Measurements from ENCODE around the gene ZNF547.
"Not testable (repeated sequence)": the region's sequence is repeated elsewhere in the genome, so short reads cannot be mapped to it uniquely, and the experiment has no call there.

ZNF547 gene

GRCh38 chr19:57362419-57362818 lies 932 bp upstream of the ZNF547 start:
- TF ChIP-seq CTCF (IDR thresholded peaks at IDR 0.05; ENCODE audit: borderline replicate concordance, control extremely low read depth, extremely low read depth, insufficient read depth, missing control alignments), result no peak
- in situ Hi-C loops (cut with MboI; ENCODE audit: low sequenced_read_pairs, unreplicated experiment), result no loop called here
- no peak for DNase-seq (ENCODE audit: low spot score)

DNA sequence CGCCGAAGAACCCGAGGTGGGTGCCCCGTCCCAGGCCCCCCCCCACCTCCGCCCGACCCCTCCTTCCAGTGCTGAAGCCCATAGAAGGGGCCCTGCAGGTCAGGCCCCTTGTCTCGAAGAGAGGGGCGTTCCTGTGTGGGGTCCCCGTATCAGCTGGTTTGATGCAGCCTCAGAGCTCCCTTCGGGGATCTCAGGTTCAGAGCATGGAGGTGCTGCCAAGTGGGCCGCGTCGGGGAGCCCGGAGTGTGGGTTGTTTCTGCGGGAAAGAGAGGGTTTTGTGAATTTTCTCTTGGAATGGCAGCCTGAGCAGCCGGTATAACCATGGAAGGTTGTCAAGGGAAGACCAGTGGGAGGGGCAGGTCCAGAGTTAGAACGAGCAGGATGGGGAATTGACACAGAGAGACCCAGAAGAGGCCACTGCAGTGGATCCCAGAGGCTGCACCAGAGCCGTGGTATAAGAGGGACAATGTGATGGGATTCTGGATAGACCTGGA lies 384 bp downstream of the ZNF547 start:
- in situ Hi-C loops (cut with MboI; ENCODE audit: low sequenced_read_pairs, unreplicated experiment), result no loop called here
- TF ChIP-seq CTCF (IDR thresholded peaks at IDR 0.05; ENCODE audit: borderline replicate concordance, control extremely low read depth, extremely low read depth, insufficient read depth, missing control alignments), result no peak
- DNase-seq (ENCODE audit: low spot score), result peak; percentile 35

GRCh38 chr19:57366776-57367175 lies 3.4 kb downstream of the ZNF547 start:
- TF ChIP-seq CTCF (IDR thresholded peaks at IDR 0.05; ENCODE audit: borderline replicate concordance, control extremely low read depth, extremely low read depth, insufficient read depth, missing control alignments), result no peak
- DNase-seq (ENCODE audit: low spot score), result no peak
- in situ Hi-C loops (cut with MboI; ENCODE audit: low sequenced_read_pairs, unreplicated experiment), result no loop called here

DNA sequence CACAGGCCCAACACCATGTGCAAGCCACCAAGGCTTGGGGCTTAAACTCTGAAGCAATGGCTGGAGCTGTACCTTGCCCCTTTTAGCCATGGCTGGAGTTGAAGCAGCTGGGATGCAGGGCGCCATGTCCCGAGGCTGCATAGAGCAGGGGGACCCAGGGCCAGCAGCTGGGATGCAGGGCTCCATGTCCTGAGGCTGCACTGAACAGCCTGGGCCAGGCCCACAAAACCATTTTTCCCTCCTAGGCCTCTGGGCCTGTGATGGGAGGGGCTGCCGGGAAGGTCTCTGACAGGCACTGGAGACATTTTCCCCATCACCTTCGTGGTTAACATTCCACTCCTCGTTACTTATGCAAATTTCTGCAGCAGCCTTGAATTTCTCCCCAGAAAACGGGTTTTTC lies 10.8 kb downstream of the ZNF547 start:
- no peak for TF ChIP-seq CTCF (IDR thresholded peaks at IDR 0.05; ENCODE audit: borderline replicate concordance, control extremely low read depth, extremely low read depth, insufficient read depth, missing control alignments)
- in situ Hi-C loops (cut with MboI; ENCODE audit: low sequenced_read_pairs, unreplicated experiment), result no loop called here
- DNase-seq (ENCODE audit: low spot score), result no peak

DNA sequence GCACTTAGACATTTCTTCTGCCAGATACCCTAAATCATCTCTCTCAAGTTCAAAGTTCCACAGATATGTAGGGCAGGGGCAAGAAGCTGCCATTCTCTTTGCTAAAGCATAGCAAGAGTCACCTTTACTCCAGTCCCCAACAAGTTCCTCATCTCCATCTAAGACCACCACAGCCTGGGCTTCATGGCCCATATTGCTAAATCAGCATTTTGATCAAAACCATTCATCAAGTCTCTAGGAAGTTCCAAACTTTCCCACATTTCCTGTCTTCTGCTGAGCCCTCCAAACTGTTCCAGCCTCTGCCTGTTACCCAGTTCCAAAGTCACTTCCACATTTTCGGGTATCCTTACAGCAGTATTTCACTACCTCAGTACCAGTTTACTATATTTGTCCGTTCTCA lies 11.3 kb downstream of the ZNF547 start:
- in situ Hi-C loops (cut with MboI; ENCODE audit: low sequenced_read_pairs, unreplicated experiment); DNase-seq (ENCODE audit: low spot score): not testable (repeated sequence)

GRCh38 chr19:57376151-57376550 lies 12.8 kb downstream of the ZNF547 start:
- DNase-seq (ENCODE audit: low spot score), result no peak
- TF ChIP-seq CTCF (IDR thresholded peaks at IDR 0.05; ENCODE audit: borderline replicate concordance, control extremely low read depth, extremely low read depth, insufficient read depth, missing control alignments), result no peak
- in situ Hi-C loops (cut with MboI; ENCODE audit: low sequenced_read_pairs, unreplicated experiment), result no loop called here

- no peak for TF ChIP-seq CTCF (IDR thresholded peaks at IDR 0.05; ENCODE audit: borderline replicate concordance, control extremely low read depth, extremely low read depth, insufficient read depth, missing control alignments)
- in situ Hi-C loops (cut with MboI; ENCODE audit: low sequenced_read_pairs, unreplicated experiment), result no loop called here
- DNase-seq (ENCODE audit: low spot score), result no peak
Observed at GRCh38 chr19:57377498-57378146, 14.3 kb downstream of the ZNF547 start.

All from GM13976 (cell line).